Measurements from ENCODE around the gene CDNF.
A peak's percentile ranks its signal among the peaks of the same experiment; 100 is the strongest.
"Not testable (repeated sequence)": the region's sequence is repeated elsewhere in the genome, so short reads cannot be mapped to it uniquely, and the experiment has no call there.

Gene CDNF

GRCh38 chr10:14838582-14839304, 906 bp upstream of the CDNF start:
- peak; percentile 3 to 4 for DNase-seq

- no peak for DNase-seq
Measured at GRCh38 chr10:14837003-14837756, 657 bp downstream of the CDNF start.

- no peak for DNase-seq
Measured at GRCh38 chr10:14836208-14836607, 1.6 kb downstream of the CDNF start.

- DNase-seq: no peak
Measured at GRCh38 chr10:14833106-14833505, 4.7 kb downstream of the CDNF start.

GRCh38 chr10:14826076-14826829, 11.6 kb downstream of the CDNF start:
- no peak for DNase-seq

- DNase-seq: no peak
Measured at GRCh38 chr10:14823966-14824365, 13.9 kb downstream of the CDNF start.

- peak; percentile 37 to 39 for DNase-seq
Measured at GRCh38 chr10:14822879-14823755, 14.7 kb downstream of the CDNF start.

GRCh38 chr10:14821635-14822375, 16.0 kb downstream of the CDNF start:
- no peak for DNase-seq

- DNase-seq: no peak
Measured at GRCh38 chr10:14820775-14821154, 17.1 kb downstream of the CDNF start.

GRCh38 chr10:14820010-14820774, 17.6 kb downstream of the CDNF start:
- DNase-seq: no peak

- not testable (repeated sequence) for DNase-seq
Measured at GRCh38 chr10:14816717-14817116, 21.1 kb downstream of the CDNF start.

- DNase-seq: no peak
Measured at GRCh38 chr10:14815681-14816080, 22.2 kb downstream of the CDNF start.

GRCh38 chr10:14812271-14812670, 25.6 kb downstream of the CDNF start:
- DNase-seq: no peak

- no peak for DNase-seq
Measured at GRCh38 chr10:14810969-14811953, 26.6 kb downstream of the CDNF start.

- no peak for DNase-seq
Measured at GRCh38 chr10:14806318-14806717, 31.5 kb downstream of the CDNF start.

- DNase-seq: no peak
Measured at GRCh38 chr10:14803827-14804226, 34.0 kb downstream of the CDNF start.

- no peak for DNase-seq
Measured at GRCh38 chr10:14801723-14802122, 36.1 kb downstream of the CDNF start.

- DNase-seq: no peak
Measured at GRCh38 chr10:14800397-14800796, 37.4 kb downstream of the CDNF start.

GRCh38 chr10:14798636-14799035, 39.2 kb downstream of the CDNF start:
- no peak for DNase-seq

- no peak for DNase-seq
Measured at GRCh38 chr10:14787938-14788337, 49.9 kb downstream of the CDNF start.
